WTC11 (cell line): ENCODE measurements around the gene ICA1L. TPM values are rescaled to one million over a fixed set of nuclear protein-coding genes. Genes with fewer than 3 reads are reported as not detected.

Experiments
- ATAC-seq: fragments of 200-7000 bp; cut with Tn5 transposase; 2 replicates; pipeline ENCODE4 v1.10.0; 2021; ENCODE audit warnings: mild to moderate bottlenecking, moderate library complexity
- CTCF ChIA-PET: fragments of 300-600 bp; sonication (Branson Sonifier 250); formaldehyde crosslinking; loops from one replicate; lab custom pipeline; 2021; ENCODE audit warnings: antibody characterized with exemption; lab: Charles Lee
- POLR2A ChIA-PET: fragments of 350-600 bp; sonication (Branson Sonifier 250); formaldehyde crosslinking; loops from one replicate; lab custom pipeline; 2021; ENCODE audit warnings: antibody characterized with exemption; lab: Charles Lee
- DNase-seq: peaks from one replicate; pipeline ENCODE4 v3.0.0; 2021; ENCODE audit warnings: low spot score
- H3K27ac Mint-ChIP-seq: 2 replicates; pipeline ENCODE4 v1.8.0; 2021; ENCODE audit warnings: mixed read lengths
- H3K27me3 Mint-ChIP-seq: 2 replicates; pipeline ENCODE4 v1.8.0; 2021; ENCODE audit warnings: low read depth, mild to moderate bottlenecking, moderate library complexity, mixed read lengths
- H3K36me3 Mint-ChIP-seq: 2 replicates; pipeline ENCODE4 v1.8.0; 2021; ENCODE audit warnings: mixed read lengths
- H3K4me1 Mint-ChIP-seq: 2 replicates; pipeline ENCODE4 v1.8.0; 2022; ENCODE audit warnings: mixed read lengths
- H3K4me3 Mint-ChIP-seq: 2 replicates; pipeline ENCODE4 v1.8.0; 2021; ENCODE audit warnings: mild to moderate bottlenecking, moderate library complexity, mixed read lengths
- H3K9me3 Mint-ChIP-seq: 2 replicates; pipeline ENCODE4 v1.8.0; 2021; ENCODE audit warnings: mixed read lengths
- CDX4 ChIP-seq: fragments of 250-450 bp; sonication (Bioruptor Pico); IDR thresholded peaks from 2 replicates; pipeline ENCODE4 v1.9.0; 2021; ENCODE audit warnings: moderate library complexity, mild to moderate bottlenecking, inconsistent platforms, borderline replicate concordance
- E2F4 ChIP-seq: sonication (generic); formaldehyde crosslinking; IDR thresholded peaks from 2 replicates; pipeline ENCODE4 v1.8.1; 2022; ENCODE audit warnings: low read depth, mild to moderate bottlenecking, moderate library complexity, missing genetic modification reagents, borderline replicate concordance
- ELF4 ChIP-seq: sonication (generic); formaldehyde crosslinking; IDR thresholded peaks from 2 replicates; pipeline ENCODE4 v1.8.1; 2022; ENCODE audit warnings: low read depth, mild to moderate bottlenecking, moderate library complexity, missing genetic modification reagents
- ETV6 ChIP-seq: sonication (generic); formaldehyde crosslinking; IDR thresholded peaks from 2 replicates; pipeline ENCODE4 v1.8.1; 2022; ENCODE audit warnings: mild to moderate bottlenecking, missing genetic modification reagents
- GRHL2 ChIP-seq: fragments of 250-450 bp; sonication (Bioruptor Pico); IDR thresholded peaks from 2 replicates; pipeline ENCODE4 v1.8.0; 2022; ENCODE audit warnings: mild to moderate bottlenecking, moderate library complexity; ENCODE audit not compliant: insufficient replicate concordance, severe bottlenecking
- HMGXB4 ChIP-seq: sonication (generic); formaldehyde crosslinking; IDR thresholded peaks from 2 replicates; pipeline ENCODE4 v1.8.1; 2023; ENCODE audit warnings: mild to moderate bottlenecking, moderate library complexity, missing genetic modification reagents
- NFATC4 ChIP-seq: fragments of 250-450 bp; sonication (Bioruptor Pico); IDR thresholded peaks from 2 replicates; pipeline ENCODE4 v1.9.0; 2021; ENCODE audit warnings: mild to moderate bottlenecking
- NFYB ChIP-seq: sonication (generic); formaldehyde crosslinking; conservative IDR thresholded peaks from 2 replicates; pipeline ENCODE4 v1.8.0; 2022; ENCODE audit warnings: low read depth, missing genetic modification reagents
- NR3C1 ChIP-seq: sonication (generic); formaldehyde crosslinking; conservative IDR thresholded peaks from 2 replicates; pipeline ENCODE4 v1.8.1; 2023; ENCODE audit warnings: low read depth, mild to moderate bottlenecking, missing genetic modification reagents
- SOX15 ChIP-seq: fragments of 250-450 bp; sonication (Bioruptor Pico); IDR thresholded peaks from 2 replicates; pipeline ENCODE4 v1.9.0; 2021; ENCODE audit warnings: mild to moderate bottlenecking
- SP1 ChIP-seq: sonication (generic); formaldehyde crosslinking; conservative IDR thresholded peaks from 2 replicates; pipeline ENCODE4 v1.8.1; 2022; ENCODE audit warnings: missing genetic modification reagents
- ZBTB21 ChIP-seq: sonication (generic); formaldehyde crosslinking; IDR thresholded peaks from 2 replicates; pipeline ENCODE4 v1.8.1; 2023; ENCODE audit warnings: mild to moderate bottlenecking, missing genetic modification reagents, borderline replicate concordance
- ZNF232 ChIP-seq: sonication (generic); formaldehyde crosslinking; IDR thresholded peaks from 2 replicates; pipeline ENCODE4 v1.8.0; 2022; ENCODE audit warnings: mild to moderate bottlenecking, missing genetic modification reagents
- ZNF671 ChIP-seq: fragments of 250-450 bp; sonication (Bioruptor Pico); IDR thresholded peaks from 2 replicates; pipeline ENCODE4 v1.8.0; 2021; ENCODE audit warnings: mild to moderate bottlenecking
- total RNA-seq: library from RNA; stranded (reverse); gene quantifications from 3 replicates; pipeline ENCODE4 v1.2.3, GENCODE V29; 2021
- TF ChIP-seq, protein P1 (sequence below): sonication (generic); formaldehyde crosslinking; conservative IDR thresholded peaks from 2 replicates; pipeline ENCODE4 v1.8.1; 2023; ENCODE audit warnings: mild to moderate bottlenecking, low read depth, missing genetic modification reagents, moderate library complexity
- TF ChIP-seq, protein P2 (sequence below): sonication (generic); formaldehyde crosslinking; IDR thresholded peaks from 2 replicates; pipeline ENCODE4 v1.8.1; 2023; ENCODE audit warnings: mild to moderate bottlenecking, missing genetic modification reagents, borderline replicate concordance
- TF ChIP-seq, protein P3 (sequence below): sonication (generic); formaldehyde crosslinking; IDR thresholded peaks from 2 replicates; pipeline ENCODE4 v1.8.1; 2022; ENCODE audit warnings: low read depth, missing genetic modification reagents, borderline replicate concordance
- TF ChIP-seq, protein P4 (sequence below): sonication (generic); formaldehyde crosslinking; IDR thresholded peaks from 2 replicates; pipeline ENCODE4 v1.8.0; 2022; ENCODE audit warnings: mild to moderate bottlenecking, missing genetic modification reagents
- TF ChIP-seq, protein P5 (sequence below): fragments of 250-450 bp; sonication (Bioruptor Pico); IDR thresholded peaks from 2 replicates; pipeline ENCODE4 v1.8.0; 2021; ENCODE audit warnings: mild to moderate bottlenecking

The ICA1L gene
- total RNA-seq, 1 experiment from 2014 or later, result 3.1 TPM

DNA sequence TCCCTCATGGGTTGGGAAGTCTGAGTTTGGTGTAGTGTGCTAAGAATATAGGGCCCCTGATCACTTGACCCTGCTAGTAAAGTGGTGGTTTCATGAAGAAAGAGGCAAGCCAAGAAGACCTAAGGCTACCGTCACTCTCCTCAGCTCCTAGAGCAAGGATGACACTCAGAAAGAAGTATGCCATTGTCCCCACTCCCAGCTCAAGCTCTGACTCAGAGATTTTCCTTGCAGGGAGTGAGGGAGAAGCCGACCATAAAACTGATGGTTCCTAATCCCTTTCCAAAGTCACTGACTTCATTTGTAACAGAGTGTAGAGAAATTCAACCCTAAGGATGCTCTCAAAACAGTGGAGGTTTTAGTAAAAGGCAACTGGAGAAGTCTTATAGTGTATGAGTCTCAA is 80.9 kb downstream of the ICA1L start:
- ATAC-seq (no peak), DNase-seq (no peak)
- H3K27ac Mint-ChIP-seq, result no peak overlapping the region
- no peaks in the 10 kb centered on the region for H3K4me1 Mint-ChIP-seq
- H3K9me3 Mint-ChIP-seq, result peaks cover 3% of the 10 kb centered on the region; the same call in 1 of the 2 replicates
- H3K4me3 Mint-ChIP-seq, result no peak overlapping the region
- TF ChIP-seq NFYB (CRISPR knock-in tag) (no peak), E2F4 (CRISPR knock-in tag) (no peak), GRHL2 (CRISPR knock-in tag) (no peak), SOX15 (CRISPR knock-in tag) (no peak), ZNF671 (CRISPR knock-in tag) (no peak), ELF4 (no peak), CDX4 (CRISPR knock-in tag) (no peak)
- TF ChIP-seq, protein P1, sequence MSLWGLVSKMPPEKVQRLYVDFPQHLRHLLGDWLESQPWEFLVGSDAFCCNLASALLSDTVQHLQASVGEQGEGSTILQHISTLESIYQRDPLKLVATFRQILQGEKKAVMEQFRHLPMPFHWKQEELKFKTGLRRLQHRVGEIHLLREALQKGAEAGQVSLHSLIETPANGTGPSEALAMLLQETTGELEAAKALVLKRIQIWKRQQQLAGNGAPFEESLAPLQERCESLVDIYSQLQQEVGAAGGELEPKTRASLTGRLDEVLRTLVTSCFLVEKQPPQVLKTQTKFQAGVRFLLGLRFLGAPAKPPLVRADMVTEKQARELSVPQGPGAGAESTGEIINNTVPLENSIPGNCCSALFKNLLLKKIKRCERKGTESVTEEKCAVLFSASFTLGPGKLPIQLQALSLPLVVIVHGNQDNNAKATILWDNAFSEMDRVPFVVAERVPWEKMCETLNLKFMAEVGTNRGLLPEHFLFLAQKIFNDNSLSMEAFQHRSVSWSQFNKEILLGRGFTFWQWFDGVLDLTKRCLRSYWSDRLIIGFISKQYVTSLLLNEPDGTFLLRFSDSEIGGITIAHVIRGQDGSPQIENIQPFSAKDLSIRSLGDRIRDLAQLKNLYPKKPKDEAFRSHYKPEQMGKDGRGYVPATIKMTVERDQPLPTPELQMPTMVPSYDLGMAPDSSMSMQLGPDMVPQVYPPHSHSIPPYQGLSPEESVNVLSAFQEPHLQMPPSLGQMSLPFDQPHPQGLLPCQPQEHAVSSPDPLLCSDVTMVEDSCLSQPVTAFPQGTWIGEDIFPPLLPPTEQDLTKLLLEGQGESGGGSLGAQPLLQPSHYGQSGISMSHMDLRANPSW (CRISPR knock-in tag), result no peak
- TF ChIP-seq, protein P2, sequence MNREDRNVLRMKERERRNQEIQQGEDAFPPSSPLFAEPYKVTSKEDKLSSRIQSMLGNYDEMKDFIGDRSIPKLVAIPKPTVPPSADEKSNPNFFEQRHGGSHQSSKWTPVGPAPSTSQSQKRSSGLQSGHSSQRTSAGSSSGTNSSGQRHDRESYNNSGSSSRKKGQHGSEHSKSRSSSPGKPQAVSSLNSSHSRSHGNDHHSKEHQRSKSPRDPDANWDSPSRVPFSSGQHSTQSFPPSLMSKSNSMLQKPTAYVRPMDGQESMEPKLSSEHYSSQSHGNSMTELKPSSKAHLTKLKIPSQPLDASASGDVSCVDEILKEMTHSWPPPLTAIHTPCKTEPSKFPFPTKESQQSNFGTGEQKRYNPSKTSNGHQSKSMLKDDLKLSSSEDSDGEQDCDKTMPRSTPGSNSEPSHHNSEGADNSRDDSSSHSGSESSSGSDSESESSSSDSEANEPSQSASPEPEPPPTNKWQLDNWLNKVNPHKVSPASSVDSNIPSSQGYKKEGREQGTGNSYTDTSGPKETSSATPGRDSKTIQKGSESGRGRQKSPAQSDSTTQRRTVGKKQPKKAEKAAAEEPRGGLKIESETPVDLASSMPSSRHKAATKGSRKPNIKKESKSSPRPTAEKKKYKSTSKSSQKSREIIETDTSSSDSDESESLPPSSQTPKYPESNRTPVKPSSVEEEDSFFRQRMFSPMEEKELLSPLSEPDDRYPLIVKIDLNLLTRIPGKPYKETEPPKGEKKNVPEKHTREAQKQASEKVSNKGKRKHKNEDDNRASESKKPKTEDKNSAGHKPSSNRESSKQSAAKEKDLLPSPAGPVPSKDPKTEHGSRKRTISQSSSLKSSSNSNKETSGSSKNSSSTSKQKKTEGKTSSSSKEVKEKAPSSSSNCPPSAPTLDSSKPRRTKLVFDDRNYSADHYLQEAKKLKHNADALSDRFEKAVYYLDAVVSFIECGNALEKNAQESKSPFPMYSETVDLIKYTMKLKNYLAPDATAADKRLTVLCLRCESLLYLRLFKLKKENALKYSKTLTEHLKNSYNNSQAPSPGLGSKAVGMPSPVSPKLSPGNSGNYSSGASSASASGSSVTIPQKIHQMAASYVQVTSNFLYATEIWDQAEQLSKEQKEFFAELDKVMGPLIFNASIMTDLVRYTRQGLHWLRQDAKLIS (CRISPR knock-in tag), result no peak
- peaks cover 5% of the 10 kb centered on the region; the same call in 1 of the 2 replicates for H3K36me3 Mint-ChIP-seq
- no peaks in the 10 kb centered on the region for H3K27me3 Mint-ChIP-seq
- POLR2A ChIA-PET, result no interaction called here
- CTCF ChIA-PET, result no interaction called here

- Mint-ChIP-seq H3K27me3 (no peaks in the 10 kb centered on the region), H3K27ac (no peak overlapping the region), H3K4me1 (peaks cover 4% of the 10 kb centered on the region; the same call in 1 of the 2 replicates), H3K9me3 (no peaks in the 10 kb centered on the region), H3K4me3 (no peak overlapping the region), H3K36me3 (peaks cover 13% of the 10 kb centered on the region)
- DNase-seq (no peak), ATAC-seq (no peak)
- ChIA-PET CTCF (no interaction called here), POLR2A (no interaction called here)
- TF ChIP-seq HMGXB4 (CRISPR knock-in tag) (no peak), ZNF671 (CRISPR knock-in tag) (no peak), NR3C1 (no peak), ZBTB21 (no peak), ETV6 (CRISPR knock-in tag) (no peak), SP1 (CRISPR knock-in tag) (no peak), ZNF232 (no peak), NFATC4 (no peak), SOX15 (CRISPR knock-in tag) (no peak)
- TF ChIP-seq, protein P3, sequence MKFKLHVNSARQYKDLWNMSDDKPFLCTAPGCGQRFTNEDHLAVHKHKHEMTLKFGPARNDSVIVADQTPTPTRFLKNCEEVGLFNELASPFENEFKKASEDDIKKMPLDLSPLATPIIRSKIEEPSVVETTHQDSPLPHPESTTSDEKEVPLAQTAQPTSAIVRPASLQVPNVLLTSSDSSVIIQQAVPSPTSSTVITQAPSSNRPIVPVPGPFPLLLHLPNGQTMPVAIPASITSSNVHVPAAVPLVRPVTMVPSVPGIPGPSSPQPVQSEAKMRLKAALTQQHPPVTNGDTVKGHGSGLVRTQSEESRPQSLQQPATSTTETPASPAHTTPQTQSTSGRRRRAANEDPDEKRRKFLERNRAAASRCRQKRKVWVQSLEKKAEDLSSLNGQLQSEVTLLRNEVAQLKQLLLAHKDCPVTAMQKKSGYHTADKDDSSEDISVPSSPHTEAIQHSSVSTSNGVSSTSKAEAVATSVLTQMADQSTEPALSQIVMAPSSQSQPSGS (CRISPR knock-in tag), result no peak
- TF ChIP-seq, protein P4, sequence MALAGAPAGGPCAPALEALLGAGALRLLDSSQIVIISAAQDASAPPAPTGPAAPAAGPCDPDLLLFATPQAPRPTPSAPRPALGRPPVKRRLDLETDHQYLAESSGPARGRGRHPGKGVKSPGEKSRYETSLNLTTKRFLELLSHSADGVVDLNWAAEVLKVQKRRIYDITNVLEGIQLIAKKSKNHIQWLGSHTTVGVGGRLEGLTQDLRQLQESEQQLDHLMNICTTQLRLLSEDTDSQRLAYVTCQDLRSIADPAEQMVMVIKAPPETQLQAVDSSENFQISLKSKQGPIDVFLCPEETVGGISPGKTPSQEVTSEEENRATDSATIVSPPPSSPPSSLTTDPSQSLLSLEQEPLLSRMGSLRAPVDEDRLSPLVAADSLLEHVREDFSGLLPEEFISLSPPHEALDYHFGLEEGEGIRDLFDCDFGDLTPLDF (CRISPR knock-in tag), result no peak
- TF ChIP-seq, protein P5, sequence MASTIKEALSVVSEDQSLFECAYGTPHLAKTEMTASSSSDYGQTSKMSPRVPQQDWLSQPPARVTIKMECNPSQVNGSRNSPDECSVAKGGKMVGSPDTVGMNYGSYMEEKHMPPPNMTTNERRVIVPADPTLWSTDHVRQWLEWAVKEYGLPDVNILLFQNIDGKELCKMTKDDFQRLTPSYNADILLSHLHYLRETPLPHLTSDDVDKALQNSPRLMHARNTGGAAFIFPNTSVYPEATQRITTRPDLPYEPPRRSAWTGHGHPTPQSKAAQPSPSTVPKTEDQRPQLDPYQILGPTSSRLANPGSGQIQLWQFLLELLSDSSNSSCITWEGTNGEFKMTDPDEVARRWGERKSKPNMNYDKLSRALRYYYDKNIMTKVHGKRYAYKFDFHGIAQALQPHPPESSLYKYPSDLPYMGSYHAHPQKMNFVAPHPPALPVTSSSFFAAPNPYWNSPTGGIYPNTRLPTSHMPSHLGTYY (CRISPR knock-in tag), result no peak
Observed at GRCh38 chr2:202786842-202787241, 84.7 kb downstream of the ICA1L start.
